HepG2 (cell line): ENCODE results near the gene CATSPERD. TPM values are rescaled to one million over a fixed set of nuclear protein-coding genes. Genes with fewer than 3 reads are reported as not detected.

Source experiments
- BORCS8-MEF2B ChIP-seq: sonication (generic); formaldehyde crosslinking; IDR thresholded peaks from 2 replicates; pipeline ENCODE4 v1.8.0; 2022; ENCODE audit warnings: mild to moderate bottlenecking, missing genetic modification reagents
- CEBPB ChIP-seq: IDR thresholded peaks from 2 replicates; pipeline ENCODE4 v1.6.1; 2011; ENCODE audit warnings: low read depth, low read length, improper control_type of control experiment, borderline replicate concordance
- CREB1 ChIP-seq, 2 experiments: fragments of 450-650 bp in 1 of 2; IDR thresholded peaks; 2 replicates each; pipeline ENCODE4 v1.6.1; 2016 to 2017; ENCODE audit warnings: control low read depth in 1 of 2, mild to moderate bottlenecking in 1 of 2, missing compliant biosample characterization in 1 of 2, missing genetic modification characterization in 1 of 2
- ELF1 ChIP-seq: sonication (generic); formaldehyde crosslinking; IDR thresholded peaks from 2 replicates; pipeline ENCODE4 v1.4.0; 2020; ENCODE audit warnings: missing genetic modification reagents
- KLF15 ChIP-seq: sonication (generic); formaldehyde crosslinking; IDR thresholded peaks from 2 replicates; pipeline ENCODE4 v1.8.1; 2023; ENCODE audit warnings: borderline replicate concordance, mild to moderate bottlenecking, inconsistent platforms, missing genetic modification reagents, mixed read lengths
- MEF2D ChIP-seq: sonication (generic); formaldehyde crosslinking; IDR thresholded peaks from 2 replicates; pipeline ENCODE4 v1.5.1; 2020; ENCODE audit warnings: mild to moderate bottlenecking, missing genetic modification reagents
- NCOA1 ChIP-seq: sonication (generic); formaldehyde crosslinking; IDR thresholded peaks from 2 replicates; pipeline ENCODE4 v1.9.0; 2021; ENCODE audit warnings: missing genetic modification reagents
- SMYD3 ChIP-seq: sonication (generic); formaldehyde crosslinking; IDR thresholded peaks from 2 replicates; pipeline ENCODE4 v1.8.1; 2023; ENCODE audit warnings: mild to moderate bottlenecking, missing genetic modification reagents
- ZNF646 ChIP-seq: sonication (generic); formaldehyde crosslinking; IDR thresholded peaks from 2 replicates; pipeline ENCODE4 v1.9.0; 2021; ENCODE audit warnings: mild to moderate bottlenecking, missing genetic modification reagents
- ZNF749 ChIP-seq: sonication (generic); formaldehyde crosslinking; IDR thresholded peaks from 2 replicates; pipeline ENCODE4 v1.8.0; 2022; ENCODE audit warnings: mild to moderate bottlenecking, missing genetic modification reagents, moderate library complexity, borderline replicate concordance
- ZNF782 ChIP-seq: sonication (generic); formaldehyde crosslinking; IDR thresholded peaks from 2 replicates; pipeline ENCODE4 v1.4.0; 2020; ENCODE audit warnings: missing genetic modification reagents, mild to moderate bottlenecking, borderline replicate concordance
- ZNF816 ChIP-seq: sonication (generic); formaldehyde crosslinking; IDR thresholded peaks from 2 replicates; pipeline ENCODE4 v1.8.0; 2022; ENCODE audit warnings: missing genetic modification reagents, mild to moderate bottlenecking, borderline replicate concordance
- polyA plus RNA-seq, 8 experiments: library from polyadenylated mRNA; depleted of rRNA in 3 of 8; stranded (reverse) in 7 of 8; unstranded in 1 of 8; fragments of >200 nt; fragmentation: Illumina TruSeq in 4 of 8; extraction: Trizol in 4 of 8; gene quantifications; 2 replicates each; pipeline versions ENCODE4 v1.2.1 to v1.2.3, GENCODE V29; 2011 to 2016; ENCODE audit warnings: low read depth in 4 of 8, missing spikeins in 1 of 8, mixed read lengths in 1 of 8; ENCODE audit not compliant: insufficient read depth in 1 of 8
- total RNA-seq, 5 experiments: library from RNA; depleted of rRNA; stranded (reverse); fragments of >200 nt; fragmentation: Illumina TruSeq; extraction: Trizol; gene quantifications; 2 replicates each; pipeline ENCODE4 v1.2.3, GENCODE V29; 2016; ENCODE audit warnings: low read depth in 1 of 5
- TF ChIP-seq, protein P1 (sequence below): sonication (generic); formaldehyde crosslinking; IDR thresholded peaks from 2 replicates; pipeline ENCODE4 v1.8.0; 2022; ENCODE audit warnings: missing genetic modification reagents, mild to moderate bottlenecking, borderline replicate concordance
- TF ChIP-seq, protein P2 (sequence below): sonication (generic); formaldehyde crosslinking; IDR thresholded peaks from 2 replicates; pipeline ENCODE4 v1.5.0; 2020; ENCODE audit warnings: missing genetic modification reagents

The CATSPERD gene
- total and polyA plus RNA-seq, 2 of the 13 experiments (the other 11 are each of a cell fraction or from before 2014, with no cell fraction given), result 0.04 TPM; not detected in 1

DNA sequence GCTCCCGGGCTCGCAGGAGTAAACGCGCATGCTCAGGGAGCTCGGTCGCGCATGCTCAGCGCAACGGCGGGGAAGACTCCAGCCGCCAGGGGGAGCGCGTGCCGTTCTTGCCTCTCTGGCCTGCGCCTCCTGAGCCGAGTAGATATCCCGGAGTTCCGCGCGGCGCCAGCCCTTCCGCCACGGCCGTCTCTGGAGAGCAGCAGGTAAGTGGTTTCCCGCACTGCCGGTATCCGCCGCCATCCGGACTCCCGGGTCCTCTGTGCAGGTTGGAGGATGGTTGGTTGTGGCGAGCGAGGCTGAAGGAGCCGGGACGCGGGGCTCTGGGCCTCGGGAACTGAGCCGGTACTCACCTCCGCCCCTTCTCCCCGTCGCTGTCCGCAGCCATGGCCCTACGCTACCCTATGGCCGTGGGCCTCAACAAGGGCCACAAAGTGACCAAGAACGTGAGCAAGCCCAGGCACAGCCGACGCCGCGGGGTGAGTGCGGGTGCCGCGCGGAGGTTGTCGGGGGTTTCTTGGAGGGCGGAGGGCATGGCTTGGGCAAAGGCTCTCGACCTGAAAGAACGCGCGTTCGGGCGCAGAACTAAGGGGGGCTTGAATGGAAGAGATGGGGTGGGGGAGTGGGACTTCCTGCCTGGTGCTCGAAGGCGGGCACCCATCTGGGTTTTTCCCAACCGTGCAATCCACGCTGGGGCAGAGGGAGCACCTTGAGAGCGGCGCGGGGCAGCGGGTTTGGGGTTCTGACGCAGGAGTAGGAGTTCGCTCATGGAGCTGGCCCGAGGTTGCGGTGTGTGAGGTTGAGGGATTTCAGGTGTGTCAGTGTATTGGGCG is 30.1 kb upstream of the CATSPERD start, which contains the start of gene RPL36 (continued):
- TF ChIP-seq KLF15 (CRISPR knock-in tag) (no peak), CREB1 (IDR thresholded peaks at IDR 0.05) (no peak), CREB1 (CRISPR knock-in tag; IDR thresholded peaks at IDR 0.05) (no peak), ZNF782 (CRISPR knock-in tag) (peak; percentile 69; the same call in 1 of the 2 replicates), NCOA1 (peak; percentile 74; the same call in 1 of the 2 replicates), SMYD3 (CRISPR knock-in tag) (no peak), CEBPB (no peak), MEF2D (CRISPR knock-in tag) (peak; percentile 8; the same call in 1 of the 2 replicates), BORCS8-MEF2B (CRISPR knock-in tag) (peak; percentile 67), ZNF816 (CRISPR knock-in tag) (peak; percentile 95), ZNF749 (CRISPR knock-in tag) (peak; percentile 69; the same call in 1 of the 2 replicates), ELF1 (CRISPR knock-in tag) (peak; percentile 92), ZNF646 (CRISPR knock-in tag) (0 out of 2 replicates have a peak, but pooled peaks have one; percentile 55)
- TF ChIP-seq, protein P1, sequence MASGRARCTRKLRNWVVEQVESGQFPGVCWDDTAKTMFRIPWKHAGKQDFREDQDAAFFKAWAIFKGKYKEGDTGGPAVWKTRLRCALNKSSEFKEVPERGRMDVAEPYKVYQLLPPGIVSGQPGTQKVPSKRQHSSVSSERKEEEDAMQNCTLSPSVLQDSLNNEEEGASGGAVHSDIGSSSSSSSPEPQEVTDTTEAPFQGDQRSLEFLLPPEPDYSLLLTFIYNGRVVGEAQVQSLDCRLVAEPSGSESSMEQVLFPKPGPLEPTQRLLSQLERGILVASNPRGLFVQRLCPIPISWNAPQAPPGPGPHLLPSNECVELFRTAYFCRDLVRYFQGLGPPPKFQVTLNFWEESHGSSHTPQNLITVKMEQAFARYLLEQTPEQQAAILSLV (CRISPR knock-in tag), result peak; percentile 85
- TF ChIP-seq, protein P2, sequence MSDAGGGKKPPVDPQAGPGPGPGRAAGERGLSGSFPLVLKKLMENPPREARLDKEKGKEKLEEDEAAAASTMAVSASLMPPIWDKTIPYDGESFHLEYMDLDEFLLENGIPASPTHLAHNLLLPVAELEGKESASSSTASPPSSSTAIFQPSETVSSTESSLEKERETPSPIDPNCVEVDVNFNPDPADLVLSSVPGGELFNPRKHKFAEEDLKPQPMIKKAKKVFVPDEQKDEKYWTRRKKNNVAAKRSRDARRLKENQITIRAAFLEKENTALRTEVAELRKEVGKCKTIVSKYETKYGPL, result no peak
